Measurements from ENCODE around the gene CES2. TPM values are rescaled to one million over a fixed set of nuclear protein-coding genes. Genes with fewer than 3 reads are reported as not detected.

Gene CES2
- total RNA-seq, 1 experiment from 2014 or later = 45.5 TPM

DNA sequence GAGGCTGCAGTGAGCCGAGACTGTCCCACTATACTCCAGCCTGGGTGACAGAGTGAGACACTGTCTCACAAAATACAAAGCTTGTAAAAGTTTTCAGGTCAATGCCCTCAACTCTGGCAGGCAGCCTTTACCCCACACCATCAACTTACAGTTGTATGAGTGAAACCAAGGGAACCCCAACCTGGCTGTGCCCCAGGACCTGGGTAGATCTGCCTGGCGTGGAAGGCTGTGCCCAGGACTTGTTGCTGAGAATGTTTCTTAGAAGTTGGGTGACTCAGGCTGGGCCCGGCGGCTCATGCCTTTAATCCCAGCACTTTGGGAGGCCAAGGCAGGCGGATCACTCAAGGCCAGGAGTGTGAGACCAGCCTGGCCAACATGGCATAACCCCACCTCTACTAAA, 33.5 kb downstream of the CES2 start:
- peaks cover 12% of the 10 kb centered on the region for H3K36me3 Mint-ChIP-seq (ENCODE audit: insufficient read depth, unreplicated experiment)
- no peak overlapping the region for H3K4me3 Mint-ChIP-seq (ENCODE audit: unreplicated experiment)
- POLR2A ChIA-PET = no interaction called here
- Histone ChIP-seq H3K36me3 (ENCODE audit: control insufficient read depth, insufficient read depth, low read length) (no peaks in the 10 kb centered on the region), H3K9me3 (no peaks in the 10 kb centered on the region), H3K27me3 (replicated peaks; ENCODE audit: control insufficient read depth, insufficient read depth, low read length) (no peaks in the 10 kb centered on the region), H3K4me3 (ENCODE audit: low read depth, low read length) (no peak overlapping the region), H3K4me1 (no peaks in the 10 kb centered on the region)
- H3K27ac Mint-ChIP-seq (ENCODE audit: unreplicated experiment) = no peak overlapping the region
- intact Hi-C loops (cut with micrococcal nuclease; ENCODE audit: unreplicated experiment) = no loop called here
- CTCF ChIA-PET = no interaction called here
- H3K27me3 Mint-ChIP-seq (ENCODE audit: insufficient read depth, unreplicated experiment) = peaks cover 4% of the 10 kb centered on the region
- no TSS peak for BruUV-seq (replicated peaks)
- H3K9me3 Mint-ChIP-seq (ENCODE audit: unreplicated experiment) = no peaks in the 10 kb centered on the region
- no peaks in the 10 kb centered on the region for H3K4me1 Mint-ChIP-seq (ENCODE audit: low read depth, unreplicated experiment)
- no peak for TF ChIP-seq CTCF (IDR thresholded peaks at IDR 0.05; ENCODE audit: insufficient read depth in 1 of 2, low read depth in 1 of 2, low read length in 1 of 2, severe bottlenecking in 1 of 2, unreplicated experiment in 1 of 2)
- DNase-seq = no peak

- no peaks in the 10 kb centered on the region for H3K4me1 ChIP-seq
- H3K9me3 Mint-ChIP-seq (ENCODE audit: unreplicated experiment) = no peaks in the 10 kb centered on the region
- no peak overlapping the region for H3K4me3 Mint-ChIP-seq (ENCODE audit: unreplicated experiment)
- peaks cover 5% of the 10 kb centered on the region for H3K36me3 Mint-ChIP-seq (ENCODE audit: insufficient read depth, unreplicated experiment)
- BruUV-seq (replicated peaks) = no TSS peak
- CTCF ChIA-PET = interaction anchor here (0.6 to 1.8 kb wide), 2 partner anchors 10 to 17 kb away, joined by 3 to 5 read pairs; partner anchors contain the start of gene CES3
- intact Hi-C loops (cut with micrococcal nuclease; ENCODE audit: unreplicated experiment) = no loop called here
- no peak for DNase-seq
- POLR2A ChIA-PET = no interaction called here
- H3K27me3 Mint-ChIP-seq (ENCODE audit: insufficient read depth, unreplicated experiment) = no peaks in the 10 kb centered on the region
- TF ChIP-seq CTCF (IDR thresholded peaks at IDR 0.05; ENCODE audit: insufficient read depth in 1 of 2, low read depth in 1 of 2, low read length in 1 of 2, severe bottlenecking in 1 of 2, unreplicated experiment in 1 of 2) = no peak
- H3K27ac Mint-ChIP-seq (ENCODE audit: unreplicated experiment) = no peak overlapping the region
- H3K9me3 ChIP-seq = no peaks in the 10 kb centered on the region
- no peak overlapping the region for H3K4me3 ChIP-seq (ENCODE audit: low read depth, low read length)
- H3K36me3 ChIP-seq (ENCODE audit: control insufficient read depth, insufficient read depth, low read length) = no peaks in the 10 kb centered on the region
- no peaks in the 10 kb centered on the region for H3K4me1 Mint-ChIP-seq (ENCODE audit: low read depth, unreplicated experiment)
- no peaks in the 10 kb centered on the region for H3K27me3 ChIP-seq (replicated peaks; ENCODE audit: control insufficient read depth, insufficient read depth, low read length)
Measured at GRCh38 chr16:66970775-66971720, 35.7 kb downstream of the CES2 start.

- Histone ChIP-seq H3K36me3 (ENCODE audit: control insufficient read depth, insufficient read depth, low read length) (no peaks in the 10 kb centered on the region), H3K4me1 (no peaks in the 10 kb centered on the region), H3K4me3 (ENCODE audit: low read depth, low read length) (no peak overlapping the region), H3K27me3 (replicated peaks; ENCODE audit: control insufficient read depth, insufficient read depth, low read length) (no peaks in the 10 kb centered on the region), H3K9me3 (no peaks in the 10 kb centered on the region)
- ChIA-PET POLR2A (no interaction called here), CTCF (no interaction called here)
- Mint-ChIP-seq H3K9me3 (ENCODE audit: unreplicated experiment) (no peaks in the 10 kb centered on the region), H3K27me3 (ENCODE audit: insufficient read depth, unreplicated experiment) (no peaks in the 10 kb centered on the region), H3K36me3 (ENCODE audit: insufficient read depth, unreplicated experiment) (peaks cover 5% of the 10 kb centered on the region), H3K27ac (ENCODE audit: unreplicated experiment) (no peak overlapping the region), H3K4me1 (ENCODE audit: low read depth, unreplicated experiment) (no peaks in the 10 kb centered on the region), H3K4me3 (ENCODE audit: unreplicated experiment) (no peak overlapping the region)
- BruUV-seq (replicated peaks) = no TSS peak
- TF ChIP-seq CTCF (IDR thresholded peaks at IDR 0.05; ENCODE audit: insufficient read depth in 1 of 2, low read depth in 1 of 2, low read length in 1 of 2, severe bottlenecking in 1 of 2, unreplicated experiment in 1 of 2) = no peak
- intact Hi-C loops (cut with micrococcal nuclease; ENCODE audit: unreplicated experiment) = no loop called here
- no peak for DNase-seq
Measured at GRCh38 chr16:66972983-66973382, 37.7 kb downstream of the CES2 start.

Measured in Caco-2 (cell line).